GM10266 (cell line): ENCODE results near the gene HOMEZ.

Source experiments
- DNase-seq: peaks from one replicate; pipeline ENCODE4 v3.0.0; 2012; ENCODE audit errors: extremely low spot score
- TF ChIP-seq, protein P1 (sequence below): IDR thresholded peaks from 2 replicates; pipeline ENCODE4 v1.5.1; 2012; ENCODE audit warnings: mild to moderate bottlenecking, low read depth; ENCODE audit not compliant: control insufficient read depth, insufficient read depth; ENCODE audit errors: missing control alignments

The HOMEZ gene

DNA sequence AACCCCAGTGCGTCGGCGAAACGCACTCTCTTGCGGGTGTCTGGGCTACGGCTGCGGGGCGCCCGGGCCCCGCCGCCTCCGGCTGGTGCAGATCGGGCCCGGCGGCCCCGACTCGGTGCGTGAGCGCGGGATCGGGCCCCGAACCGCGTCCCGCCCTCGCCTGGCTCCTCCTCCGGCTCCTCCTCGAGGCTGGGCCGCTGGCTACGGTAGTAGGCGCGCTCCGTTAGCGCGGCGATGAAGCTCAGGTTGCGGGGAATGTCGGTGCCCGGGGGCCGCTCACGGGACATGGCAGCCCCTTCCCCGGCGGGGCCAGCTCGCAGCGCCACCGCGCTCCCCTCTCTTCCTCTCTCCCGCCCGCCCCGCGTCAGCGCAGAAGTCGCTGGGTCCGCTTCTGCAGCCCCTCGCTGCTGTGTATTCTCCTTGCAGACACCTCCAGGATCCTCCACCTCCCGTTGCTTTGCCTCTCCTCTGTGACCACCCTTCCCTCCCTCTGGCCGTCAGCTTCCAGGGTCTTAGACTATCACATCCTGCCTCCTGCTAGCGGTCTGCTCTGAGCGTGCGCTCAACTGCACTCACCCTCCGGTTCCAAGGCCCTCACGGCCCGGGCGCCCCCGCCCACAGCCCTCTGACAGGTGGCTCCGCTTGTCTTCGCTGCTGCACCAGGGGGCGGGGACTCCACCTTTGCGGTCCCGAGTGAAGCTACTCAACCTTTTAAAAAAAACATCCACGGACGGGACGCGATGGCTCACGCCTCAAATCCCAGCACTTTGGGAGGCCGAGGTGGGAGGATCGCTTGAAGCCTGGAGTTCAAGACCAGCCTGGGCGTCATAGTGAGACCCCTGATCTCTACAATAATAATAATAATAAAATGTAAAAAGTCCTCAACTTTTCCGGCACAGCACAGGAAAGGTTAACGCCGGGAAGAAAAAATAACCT is 16.6 kb upstream of the HOMEZ start, which contains the start of gene PPP1R3E:
PPP1R3E (minus strand) TSS at position 570 of the 936 bp plus-strand sequence; CDS start at position 287, 283 bp downstream.
- TF ChIP-seq, protein P1, sequence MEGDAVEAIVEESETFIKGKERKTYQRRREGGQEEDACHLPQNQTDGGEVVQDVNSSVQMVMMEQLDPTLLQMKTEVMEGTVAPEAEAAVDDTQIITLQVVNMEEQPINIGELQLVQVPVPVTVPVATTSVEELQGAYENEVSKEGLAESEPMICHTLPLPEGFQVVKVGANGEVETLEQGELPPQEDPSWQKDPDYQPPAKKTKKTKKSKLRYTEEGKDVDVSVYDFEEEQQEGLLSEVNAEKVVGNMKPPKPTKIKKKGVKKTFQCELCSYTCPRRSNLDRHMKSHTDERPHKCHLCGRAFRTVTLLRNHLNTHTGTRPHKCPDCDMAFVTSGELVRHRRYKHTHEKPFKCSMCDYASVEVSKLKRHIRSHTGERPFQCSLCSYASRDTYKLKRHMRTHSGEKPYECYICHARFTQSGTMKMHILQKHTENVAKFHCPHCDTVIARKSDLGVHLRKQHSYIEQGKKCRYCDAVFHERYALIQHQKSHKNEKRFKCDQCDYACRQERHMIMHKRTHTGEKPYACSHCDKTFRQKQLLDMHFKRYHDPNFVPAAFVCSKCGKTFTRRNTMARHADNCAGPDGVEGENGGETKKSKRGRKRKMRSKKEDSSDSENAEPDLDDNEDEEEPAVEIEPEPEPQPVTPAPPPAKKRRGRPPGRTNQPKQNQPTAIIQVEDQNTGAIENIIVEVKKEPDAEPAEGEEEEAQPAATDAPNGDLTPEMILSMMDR: no peak
- peak; percentile 80 for DNase-seq

DNA sequence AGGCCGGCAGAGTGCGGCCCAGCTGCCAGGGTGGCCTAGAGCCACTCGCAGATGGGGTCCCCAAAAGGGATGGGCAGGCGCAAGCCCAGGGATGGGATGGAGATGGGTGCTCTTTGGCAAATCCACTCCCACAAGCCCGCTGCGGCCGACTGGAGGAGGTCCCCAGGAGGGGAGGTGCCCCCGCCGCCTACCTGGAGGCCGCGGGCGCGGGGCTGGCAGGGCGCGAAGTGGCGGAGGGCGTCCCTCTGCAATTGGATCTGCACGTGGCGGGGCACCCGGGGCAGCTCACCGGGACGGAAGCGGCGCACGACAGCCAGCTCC is 16.0 kb upstream of the HOMEZ start:
- TF ChIP-seq, protein P1: no peak
- DNase-seq: no peak

DNA sequence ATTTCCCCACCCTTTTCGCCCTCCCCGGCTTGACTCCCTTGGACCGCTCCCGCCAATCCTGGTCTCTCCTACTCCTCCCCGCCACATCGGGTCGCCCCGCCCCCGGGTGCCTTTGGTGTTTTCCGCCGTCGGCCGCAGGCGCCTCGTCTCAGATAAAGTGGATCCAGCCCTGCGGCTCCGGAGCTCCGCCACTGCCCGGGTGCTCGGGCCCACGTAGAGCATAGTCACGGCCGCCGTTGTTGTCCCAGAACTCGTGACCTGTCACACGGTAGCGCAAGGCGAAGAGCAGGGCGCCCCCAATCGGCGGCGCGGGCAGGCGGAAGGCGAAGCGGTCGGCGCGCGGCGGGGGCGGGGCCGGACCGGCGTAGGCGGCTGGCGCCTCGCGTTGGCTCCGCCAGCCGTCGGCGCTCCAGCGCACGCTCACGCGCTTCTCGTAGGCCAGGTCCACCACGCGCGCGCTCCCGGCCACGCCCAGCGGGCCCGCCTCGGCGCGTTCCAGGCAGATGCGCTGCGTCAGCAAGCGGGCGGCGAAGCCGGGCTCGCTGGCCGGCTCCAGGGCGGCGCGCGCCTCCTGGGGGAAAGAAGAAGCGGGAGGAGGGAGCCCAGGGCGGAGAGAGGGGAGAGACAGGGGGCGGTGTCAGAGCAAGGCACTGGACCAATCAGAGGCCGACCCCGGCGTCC is 15.5 kb upstream of the HOMEZ start:
- TF ChIP-seq, protein P1: peak; percentile 99
- peak; percentile 99 for DNase-seq

DNA sequence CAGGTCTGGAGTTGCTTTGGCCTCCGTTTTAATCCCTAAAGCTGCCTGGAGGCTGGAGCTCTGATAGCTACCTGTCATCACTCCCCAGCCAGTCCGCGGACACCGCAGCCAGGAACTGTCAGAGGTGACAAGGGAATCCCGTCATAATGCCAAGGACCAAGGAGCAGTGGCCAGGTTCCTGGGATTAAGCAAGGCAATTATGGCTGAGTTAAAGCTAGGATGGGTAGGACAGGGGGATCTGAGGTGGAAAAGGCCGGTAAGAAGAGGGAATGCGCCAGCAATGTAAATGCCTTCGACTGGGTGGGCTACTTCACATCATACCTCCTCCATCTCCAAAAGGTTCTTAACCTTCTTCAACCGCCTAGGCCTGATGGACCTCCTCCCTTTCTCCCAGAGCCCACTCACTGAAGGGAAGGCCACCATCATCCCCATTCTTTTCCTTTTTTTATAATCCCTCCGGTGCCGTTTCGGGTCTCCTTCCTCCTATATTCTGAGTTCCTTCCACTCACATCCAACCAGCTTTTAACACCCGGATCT is 14.8 kb upstream of the HOMEZ start:
- TF ChIP-seq, protein P1: no peak
- no peak for DNase-seq

DNA sequence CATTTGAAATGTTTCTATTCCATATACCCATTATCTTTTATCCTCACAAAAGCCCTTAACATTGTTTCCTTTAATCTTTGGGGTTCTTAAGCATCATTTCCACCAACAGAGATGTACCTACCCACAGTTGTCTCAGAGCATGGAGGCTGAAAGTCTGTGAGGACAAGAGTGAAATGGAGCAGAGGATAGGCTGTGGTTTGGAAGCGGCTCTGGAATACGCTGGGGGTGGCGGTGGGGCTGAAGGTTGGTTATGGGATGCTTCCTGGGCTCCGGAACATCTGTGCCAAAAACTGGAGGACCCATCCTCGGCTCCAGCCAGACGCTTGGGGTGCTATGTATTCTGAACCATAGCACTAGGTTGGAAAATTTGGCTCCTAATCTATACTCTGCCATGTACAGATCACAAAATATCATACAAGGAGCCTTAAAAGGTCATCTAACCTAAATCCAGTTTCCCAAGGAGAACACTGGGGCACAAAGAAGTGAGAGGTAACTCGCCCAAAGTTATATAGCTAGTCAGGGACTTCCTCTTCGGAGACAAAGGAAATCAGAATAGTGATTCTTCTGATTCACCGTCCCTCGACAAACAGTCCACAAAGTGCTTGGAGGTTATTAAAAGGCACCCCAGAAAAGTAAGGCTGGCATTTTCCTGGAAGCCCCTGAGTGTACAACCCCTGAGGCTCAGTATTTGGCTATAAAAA is 14.2 kb upstream of the HOMEZ start:
- TF ChIP-seq, protein P1: no peak
- DNase-seq: no peak

DNA sequence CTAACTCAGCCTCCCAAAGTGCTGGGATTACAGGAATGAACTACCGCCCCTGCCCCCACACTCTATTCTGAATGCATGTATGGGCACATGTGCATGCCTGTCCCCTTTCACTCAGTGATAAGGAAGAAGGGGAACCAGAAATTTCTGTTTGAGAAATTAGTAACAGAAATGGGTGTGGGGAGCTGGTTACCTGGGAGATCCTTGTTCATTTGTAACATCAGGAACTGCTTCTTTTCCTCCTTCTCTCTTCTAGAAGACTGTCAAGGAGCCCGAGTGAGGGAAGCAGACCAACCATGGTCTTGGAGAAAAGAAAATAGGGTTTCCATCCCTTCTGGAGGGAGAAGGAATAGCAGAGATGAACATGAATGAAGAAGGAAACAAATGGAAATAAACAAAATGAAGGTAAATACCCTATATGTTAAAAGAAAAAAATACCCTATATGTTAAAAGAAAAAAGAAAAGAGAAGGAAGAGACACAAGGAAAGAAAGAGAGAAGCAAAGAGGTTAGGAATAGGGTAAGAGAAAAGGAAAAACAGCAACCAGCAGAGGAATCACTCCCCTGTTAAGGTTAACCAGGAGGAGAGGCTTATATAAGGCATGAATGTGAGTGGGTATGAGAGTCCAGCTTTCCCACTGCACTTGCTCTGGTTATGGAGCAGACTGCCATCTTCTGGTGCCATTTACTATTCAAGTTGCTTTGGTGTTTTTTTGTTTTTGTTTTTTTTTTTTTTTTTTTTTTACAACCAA is 13.5 kb upstream of the HOMEZ start:
- no peak for DNase-seq
- TF ChIP-seq, protein P1: peak; percentile 30
